GM18502 (cell line): ENCODE data around the gene TSHZ1.

ENCODE experiments used
- ATAC-seq: cut with Tn5 transposase; IDR thresholded peaks from one replicate; pipeline ENCODE4 v1.9.1; 2021; ENCODE audit warnings: mild to moderate bottlenecking; ENCODE audit not compliant: unreplicated experiment, poor library complexity

TSHZ1 gene

DNA sequence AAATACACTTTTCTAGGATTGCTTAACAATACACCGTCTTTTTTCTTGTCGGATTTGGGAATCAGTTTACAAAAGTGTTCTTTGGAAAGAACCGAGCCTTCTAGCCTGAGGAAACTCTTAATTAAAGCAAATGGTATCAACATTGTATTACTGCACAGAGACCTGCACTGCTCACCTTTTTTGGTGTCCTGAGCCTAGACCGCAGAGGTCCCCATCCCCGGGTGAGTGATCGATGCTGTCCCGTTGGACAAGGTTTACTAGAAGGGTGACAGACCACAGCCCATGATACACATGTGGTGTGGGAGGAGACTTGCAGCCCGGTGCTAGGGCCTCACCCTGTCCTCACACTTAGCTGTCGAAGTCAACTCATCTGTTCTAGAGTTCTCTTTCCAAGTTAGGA, 55.3 kb downstream of the TSHZ1 start:
- no peak for ATAC-seq

GRCh38 chr18:75267643-75268363, 57.2 kb downstream of the TSHZ1 start:
- ATAC-seq = peak; percentile 97

DNA sequence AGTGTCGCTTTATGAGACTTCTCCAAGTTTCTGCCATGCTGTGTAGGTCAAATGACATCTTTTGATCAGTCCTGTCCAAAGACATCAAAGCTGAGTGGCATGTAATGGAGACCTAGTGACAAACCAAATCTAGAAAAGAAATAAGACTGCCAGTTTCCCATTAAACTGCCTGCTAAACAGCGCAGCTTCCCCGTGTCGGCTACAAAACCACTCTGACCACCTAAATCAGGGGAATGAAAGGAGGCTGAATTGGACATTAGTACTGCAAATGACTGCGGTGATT, 57.7 kb downstream of the TSHZ1 start:
- no peak for ATAC-seq

- ATAC-seq = no peak
These were observed 58.6 kb downstream of the TSHZ1 start for GRCh38 chr18:75269124-75269680.

- ATAC-seq = no peak
These were observed 59.1 kb downstream of the TSHZ1 start for GRCh38 chr18:75269696-75270095.

DNA sequence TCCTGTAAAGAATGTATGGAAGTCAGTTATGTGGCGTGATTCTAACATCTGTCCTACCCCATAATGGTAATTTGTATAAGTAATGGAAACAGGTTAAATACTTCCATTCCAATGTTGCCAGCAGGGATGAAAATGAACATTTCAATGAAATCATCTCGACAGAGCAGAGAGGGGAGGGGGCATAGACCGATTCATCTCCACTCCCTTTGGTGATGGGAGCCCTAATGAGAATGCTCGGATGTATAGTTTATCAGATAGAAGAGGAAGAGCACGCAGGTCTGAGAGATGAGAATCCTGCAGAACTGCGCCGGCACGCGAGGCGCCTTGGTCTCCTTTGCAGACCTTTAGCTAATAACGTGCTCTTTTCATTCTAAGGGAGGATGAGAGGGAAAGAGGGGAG, 61.4 kb downstream of the TSHZ1 start:
- ATAC-seq = no peak

DNA sequence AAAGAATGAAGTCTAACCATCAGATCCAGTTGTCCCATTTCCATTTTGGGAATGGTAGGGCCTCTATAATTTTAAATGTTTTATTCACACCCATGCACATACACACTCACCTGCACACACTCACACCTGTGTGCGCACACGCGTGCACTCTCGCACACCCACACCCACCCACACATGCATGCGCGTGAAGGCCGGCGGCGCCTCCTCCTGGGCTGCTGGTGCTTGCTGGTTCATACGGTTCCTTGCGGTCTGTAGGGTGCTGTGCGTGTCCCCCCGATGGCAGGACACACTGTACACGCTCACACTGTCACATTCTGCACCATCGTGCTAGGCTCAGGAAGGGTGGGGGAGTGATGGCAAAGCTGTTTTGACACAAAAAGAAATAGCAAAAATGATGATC, 63.2 kb downstream of the TSHZ1 start:
- no peak for ATAC-seq

DNA sequence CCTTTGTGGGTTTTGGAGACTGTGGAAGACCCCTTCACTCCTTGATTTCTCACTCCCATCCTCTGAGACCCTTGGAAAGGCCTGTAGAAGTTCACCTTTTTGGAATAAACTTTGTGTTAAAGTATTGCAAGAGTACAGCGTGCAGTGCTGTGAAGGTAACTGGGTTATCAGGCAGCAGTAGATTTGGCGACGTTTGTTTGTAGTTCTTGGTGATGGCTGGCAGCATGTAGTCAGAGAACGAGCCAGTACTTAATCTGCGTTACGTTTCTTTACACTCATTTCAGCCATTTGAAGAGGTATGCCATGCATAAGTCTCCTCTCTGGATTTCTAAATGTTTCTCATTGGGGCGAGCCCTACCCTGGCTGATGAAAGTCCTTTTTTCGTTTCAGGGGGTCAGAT, 64.6 kb downstream of the TSHZ1 start:
- ATAC-seq = no peak

DNA sequence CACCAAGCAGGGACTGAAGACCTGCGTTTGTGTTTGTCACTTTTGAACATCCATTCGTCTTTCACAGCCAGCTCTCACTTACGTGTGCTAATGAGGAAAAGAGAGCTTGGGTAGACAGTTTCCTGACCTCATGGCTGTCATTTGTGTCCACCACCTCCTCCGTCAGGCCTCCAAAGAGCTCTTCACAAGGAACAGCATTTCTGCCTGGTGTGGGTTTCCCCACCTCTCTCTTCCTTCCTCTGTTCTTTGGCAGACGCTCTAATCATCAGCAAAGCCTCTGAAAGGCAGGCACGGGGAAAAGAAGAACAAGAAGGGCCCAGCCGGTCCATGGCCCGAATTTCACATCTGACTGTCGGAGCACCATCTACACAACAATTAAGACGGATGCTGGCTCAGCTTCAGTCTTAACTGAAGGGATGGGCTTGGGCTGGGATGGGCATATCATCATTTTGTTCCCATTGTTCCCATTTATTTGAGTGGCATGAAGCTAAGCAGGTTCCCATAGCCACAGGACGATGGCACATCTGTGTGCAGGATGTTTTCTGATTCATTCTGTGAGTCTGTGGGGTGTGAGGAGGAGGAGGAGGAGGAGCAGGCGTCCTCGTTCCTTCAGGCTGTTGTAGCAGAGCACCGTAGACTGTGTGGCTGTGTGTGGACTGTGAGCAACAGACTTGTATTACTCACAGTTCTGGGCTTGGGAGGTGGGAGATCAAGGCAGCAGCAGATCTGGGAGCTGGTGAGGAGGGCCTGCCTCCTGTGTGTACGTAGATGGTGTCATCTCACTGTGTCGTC, 66.4 kb downstream of the TSHZ1 start:
- ATAC-seq = no peak

- ATAC-seq = no peak
These were observed 67.0 kb downstream of the TSHZ1 start for GRCh38 chr18:75277610-75277928.

DNA sequence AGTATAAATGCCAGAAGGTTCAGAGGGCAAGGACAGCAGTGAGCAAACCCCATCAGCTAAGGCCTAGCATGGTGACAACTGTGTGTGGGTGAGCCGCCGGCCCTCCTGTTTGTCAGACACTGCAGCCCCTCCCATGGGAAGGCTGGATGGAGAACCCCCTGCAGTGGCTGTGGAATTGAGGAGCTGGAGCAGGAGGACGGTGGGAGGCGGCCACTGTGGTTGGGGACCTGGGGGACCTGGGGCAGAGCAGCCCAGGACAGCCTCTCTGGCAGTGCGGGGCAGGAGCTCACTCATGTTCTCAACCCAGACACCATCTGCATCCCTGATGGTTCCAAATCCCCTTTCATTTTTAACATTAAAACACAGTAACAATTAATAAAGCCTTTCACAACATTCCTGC, 68.8 kb downstream of the TSHZ1 start:
- no peak for ATAC-seq

GRCh38 chr18:75280427-75281280, 70.1 kb downstream of the TSHZ1 start:
- ATAC-seq = no peak

GRCh38 chr18:75282746-75283145, 72.1 kb downstream of the TSHZ1 start:
- no peak for ATAC-seq

DNA sequence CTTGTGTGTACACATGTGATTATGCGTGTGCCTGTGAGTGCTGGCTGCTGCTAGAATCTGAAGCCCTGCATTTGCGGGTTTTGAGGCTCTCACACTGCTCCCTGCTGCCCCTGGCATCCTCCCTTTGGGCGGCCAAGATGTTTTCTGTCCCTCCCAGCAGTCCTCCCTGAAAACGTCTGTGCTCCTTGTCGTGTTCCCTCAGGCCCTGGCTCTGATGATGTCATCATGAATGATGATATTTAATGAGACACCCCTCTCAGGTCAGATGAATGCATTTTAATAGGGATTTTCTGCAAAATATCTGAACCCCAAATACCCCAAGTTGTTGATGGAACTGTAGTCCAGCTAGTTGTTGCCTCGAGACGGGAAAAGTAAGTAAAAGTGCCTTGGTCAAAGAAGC, 73.1 kb downstream of the TSHZ1 start:
- no peak for ATAC-seq

- ATAC-seq = no peak
These were observed 74.0 kb downstream of the TSHZ1 start for GRCh38 chr18:75284566-75284965.

DNA sequence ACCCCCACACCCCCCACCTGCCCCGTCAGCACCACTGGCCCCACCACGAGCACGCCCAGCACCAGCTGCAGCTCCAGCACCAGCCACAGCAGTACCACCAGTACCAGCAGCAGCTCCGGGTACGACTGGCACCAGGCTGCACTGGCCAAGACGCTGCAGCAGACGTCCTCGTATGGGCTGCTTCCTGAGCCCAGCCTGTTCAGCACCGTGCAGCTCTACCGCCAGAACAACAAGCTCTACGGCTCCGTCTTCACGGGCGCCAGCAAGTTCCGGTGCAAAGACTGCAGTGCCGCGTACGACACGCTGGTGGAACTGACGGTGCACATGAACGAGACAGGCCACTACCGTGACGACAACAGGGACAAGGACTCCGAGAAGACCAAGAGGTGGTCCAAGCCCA, 75.3 kb downstream of the TSHZ1 start:
- ATAC-seq = no peak

GRCh38 chr18:75287006-75287405, 76.4 kb downstream of the TSHZ1 start:
- no peak for ATAC-seq

- no peak for ATAC-seq
These were observed 77.1 kb downstream of the TSHZ1 start for GRCh38 chr18:75287700-75288099.

DNA sequence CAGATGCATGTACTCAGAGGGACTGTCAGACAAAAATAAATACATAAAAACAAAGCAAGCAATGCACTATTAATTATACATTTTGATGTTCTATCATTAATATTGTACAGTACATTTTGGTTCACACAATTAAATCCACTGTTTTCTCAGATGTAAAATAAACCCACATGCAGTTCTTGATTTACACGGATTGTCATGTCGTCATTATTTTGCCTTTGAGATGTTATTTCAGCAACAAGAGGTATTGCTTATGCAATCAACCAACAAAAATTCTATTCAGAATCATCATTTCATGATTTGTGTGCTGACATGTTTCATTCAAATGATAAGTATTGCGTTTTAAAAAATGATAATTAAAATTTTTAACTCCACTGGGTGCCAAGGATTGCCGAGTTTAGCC, 79.2 kb downstream of the TSHZ1 start:
- no peak for ATAC-seq

DNA sequence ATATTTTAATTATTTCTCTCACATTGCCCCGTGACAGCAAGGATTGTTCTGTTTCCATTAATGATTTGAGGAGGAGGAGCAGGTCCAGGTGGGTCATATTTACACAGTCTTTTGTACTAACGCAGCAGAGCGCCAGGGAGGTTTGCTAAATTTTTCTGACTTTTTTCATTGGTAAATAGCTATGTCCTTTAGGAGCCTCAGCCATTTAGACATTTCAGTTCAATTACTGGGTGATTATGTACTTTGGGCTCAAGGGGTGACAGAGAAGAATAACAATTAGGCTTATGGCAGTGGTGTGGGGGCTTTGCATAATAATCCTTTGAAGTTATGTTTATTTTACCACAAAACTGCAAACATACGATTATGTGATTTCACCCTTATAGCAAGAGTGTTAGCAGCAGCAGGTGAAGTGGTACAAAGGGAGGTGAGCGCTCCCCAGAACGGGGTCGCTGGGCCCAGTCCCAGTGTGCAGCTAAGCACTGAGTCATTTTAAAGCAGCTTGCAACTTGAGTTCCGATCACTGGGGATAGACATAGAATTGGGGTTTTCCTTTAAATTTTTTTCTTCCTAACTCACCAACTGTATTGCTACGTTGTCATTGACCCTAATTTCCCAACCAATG, 80.3 kb downstream of the TSHZ1 start:
- ATAC-seq = no peak

DNA sequence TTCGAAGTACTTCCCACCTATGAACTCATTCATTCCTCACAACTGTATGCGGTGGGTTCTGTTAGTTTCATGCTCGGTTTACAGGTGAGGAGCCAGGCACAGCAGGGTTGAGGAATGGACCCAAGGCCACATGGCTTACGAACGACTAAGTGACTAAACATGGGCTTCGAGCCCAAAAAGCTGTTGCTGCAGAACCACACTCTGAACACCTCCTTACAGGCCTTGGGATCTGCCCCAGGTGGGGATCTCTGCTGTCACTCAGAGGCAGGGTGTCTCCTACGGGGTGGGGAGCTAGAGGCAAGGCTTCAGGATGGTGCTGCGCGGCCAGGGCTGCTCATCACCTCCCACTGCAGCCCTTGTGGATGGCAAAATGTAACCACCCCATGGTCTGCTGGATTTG, 80.9 kb downstream of the TSHZ1 start:
- ATAC-seq = no peak
